Aorta (tissue), 5 donors: Measurements from ENCODE around the gene C20orf204. TPM values are rescaled to one million over a fixed set of nuclear protein-coding genes. Genes with fewer than 3 reads are reported as not detected.

Source experiments
- ATAC-seq: fragments of 200-7000 bp; cut with Tn5 transposase; one replicate; pipeline ENCODE4 v1.9.1; 2022; ENCODE audit warnings: moderate library complexity; ENCODE audit not compliant: low FRiP score
- DNase-seq, 2 donors: peaks; one replicate each; pipeline ENCODE4 v3.0.0-alpha.2; 2020
- H3K27ac ChIP-seq, 2 donors: one replicate each; pipeline ENCODE4 v1.5.1; 2013; ENCODE audit warnings: low read length in 2 of 2, mild to moderate bottlenecking in 2 of 2, moderate library complexity in 2 of 2, control low read depth in 1 of 2, inconsistent platforms in 1 of 2, low read depth in 1 of 2
- H3K27me3 ChIP-seq, 2 donors: one replicate each; pipeline ENCODE4 v1.6.1; 2013; ENCODE audit warnings: control low read depth in 1 of 2, low read length in 1 of 2, mild to moderate bottlenecking in 1 of 2, moderate library complexity in 1 of 2; ENCODE audit not compliant: insufficient read depth in 2 of 2, control insufficient read depth in 1 of 2
- H3K36me3 ChIP-seq, 2 donors: one replicate each; pipeline ENCODE4 v1.6.1; 2013; ENCODE audit warnings: control low read depth in 1 of 2, low read length in 1 of 2, mild to moderate bottlenecking in 1 of 2; ENCODE audit not compliant: insufficient read depth in 2 of 2, control insufficient read depth in 1 of 2
- H3K4me1 ChIP-seq, 2 donors: one replicate each; pipeline ENCODE4 v1.6.1; 2013; ENCODE audit warnings: low read length in 2 of 2, control low read depth in 1 of 2, mild to moderate bottlenecking in 1 of 2, moderate library complexity in 1 of 2; ENCODE audit not compliant: insufficient read depth in 2 of 2, control insufficient read depth in 1 of 2
- H3K4me3 ChIP-seq, 2 donors: one replicate each; pipeline ENCODE4 v1.5.1; 2013; ENCODE audit warnings: low read length in 2 of 2, control low read depth in 1 of 2, mild to moderate bottlenecking in 1 of 2
- H3K9me3 ChIP-seq: one replicate; pipeline ENCODE4 v1.6.1; 2013; ENCODE audit warnings: mild to moderate bottlenecking, low read length; ENCODE audit not compliant: control insufficient read depth
- WGBS, 2 donors: extraction: QIAGEN DNeasy Blood & Tissue Kit; methylation state at CpG; one replicate each; pipeline ENCODE4 v1.1.7; 2013; 5-methylcytosine and 5-hydroxymethylcytosine counted together
- intact Hi-C, 2 donors: fragments of 100-400 bp; cut with DNase I; formaldehyde crosslinking; loops; one replicate each; pipeline versions ENCODE4 v1.14.2 to v1.15.0; 2022
- polyA plus RNA-seq, 2 donors: library from polyadenylated mRNA; stranded (reverse); fragments of 200-250 nt; gene quantifications; one replicate each; pipeline ENCODE4 v1.2.3, GENCODE V29; 2013
- total RNA-seq, 2 donors: library from RNA; stranded (reverse); fragmentation: NEBNext Ultra II Directional; extraction: Animal tissue kit (Norgen Biotek cat#: 25700); gene quantifications; one replicate each; pipeline ENCODE4 v1.2.1, GENCODE V29; 2021
- donor health status: healthy with polysubstance abuse.
- donor health status: Bipolar disorder and iron deficiency.
- donor health status: DM: no; HTN: no; CAD: no.
- donor health status: DM: no; HTN: no; CAD: no.
- donor health status: DM: yes; HTN: yes; CAD: no.

C20orf204 gene
- total and polyA plus RNA-seq, 4 donors = 1.7 to 2.8 (median 2.1) TPM; not detected in 1

- no peaks in the 10 kb centered on the region for H3K4me1 ChIP-seq
- no peak overlapping the region for H3K27ac ChIP-seq
- no peak overlapping the region for H3K4me3 ChIP-seq
- DNase-seq (no peak), ATAC-seq (no peak)
- 58 to 59% methylated on average over 14 of the region's 14 CpGs for WGBS, 2 donors
- no peaks in the 10 kb centered on the region for H3K27me3 ChIP-seq
- intact Hi-C loops = no loop called here
- no peaks in the 10 kb centered on the region for H3K9me3 ChIP-seq
- no peaks in the 10 kb centered on the region for H3K36me3 ChIP-seq
Observed at GRCh38 chr20:64044484-64045247, 8.7 kb downstream of the C20orf204 start.

GRCh38 chr20:64045346-64046011 is 9.5 kb downstream of the C20orf204 start:
- WGBS, 2 donors = 71 to 78% methylated on average over 8 to 11 of the region's 11 CpGs
- Histone ChIP-seq H3K36me3 (no peaks in the 10 kb centered on the region), H3K27ac (no peak overlapping the region), H3K4me1 (no peaks in the 10 kb centered on the region), H3K9me3 (no peaks in the 10 kb centered on the region), H3K4me3 (no peak overlapping the region), H3K27me3 (no peaks in the 10 kb centered on the region)
- intact Hi-C loops = no loop called here
- ATAC-seq (no peak), DNase-seq (no peak)

- no peaks in the 10 kb centered on the region for H3K36me3 ChIP-seq
- ATAC-seq (no peak), DNase-seq (no peak)
- 78 to 79% methylated on average over 8 of the region's 8 CpGs for WGBS, 2 donors
- no peaks in the 10 kb centered on the region for H3K27me3 ChIP-seq
- no peak overlapping the region for H3K27ac ChIP-seq
- no peaks in the 10 kb centered on the region for H3K9me3 ChIP-seq
- no peak overlapping the region for H3K4me3 ChIP-seq
- intact Hi-C loops = no loop called here
- H3K4me1 ChIP-seq = no peaks in the 10 kb centered on the region
Observed at GRCh38 chr20:64047046-64047389, 11.0 kb downstream of the C20orf204 start.

GRCh38 chr20:64047968-64048401 is 12.0 kb downstream of the C20orf204 start:
- DNase-seq (no peak), ATAC-seq (no peak)
- Histone ChIP-seq H3K27me3 (no peaks in the 10 kb centered on the region), H3K27ac (no peak overlapping the region), H3K9me3 (no peaks in the 10 kb centered on the region), H3K4me3 (no peak overlapping the region), H3K4me1 (no peaks in the 10 kb centered on the region), H3K36me3 (no peaks in the 10 kb centered on the region)
- WGBS, 2 donors = 12% methylated on average over 35 to 49 of the region's 49 CpGs
- intact Hi-C loops = no loop called here

GRCh38 chr20:64048402-64049044 is 12.5 kb downstream of the C20orf204 start:
- H3K4me1 ChIP-seq = no peaks in the 10 kb centered on the region
- 1 to 3% methylated on average over 72 to 101 of the region's 101 CpGs for WGBS, 2 donors
- DNase-seq = no peak
- ATAC-seq = no peak
- H3K9me3 ChIP-seq = no peaks in the 10 kb centered on the region
- H3K27me3 ChIP-seq = no peaks in the 10 kb centered on the region
- H3K36me3 ChIP-seq = no peaks in the 10 kb centered on the region
- no peak overlapping the region for H3K4me3 ChIP-seq
- intact Hi-C loops = no loop called here
- H3K27ac ChIP-seq = no peak overlapping the region

- no peaks in the 10 kb centered on the region for H3K9me3 ChIP-seq
- intact Hi-C loops = no loop called here
- no peak within 1 kb of the TSS for H3K4me3 ChIP-seq
- DNase-seq (no peak), ATAC-seq (no peak)
- H3K27me3 ChIP-seq = no peaks in the 10 kb centered on the region
- H3K36me3 ChIP-seq = no peaks in the 10 kb centered on the region
- no peaks in the 10 kb centered on the region for H3K4me1 ChIP-seq
- WGBS, 2 donors = 1% methylated on average over 40 to 111 of the region's 111 CpGs
- H3K27ac ChIP-seq = no peak within 1 kb of the TSS
Observed at GRCh38 chr20:64049060-64049877, 13.3 kb downstream of the C20orf204 start, which contains the start of gene SOX18. TSS of gene SOX18 (minus strand) at chr20:64049639. CDS start at chr20:64049516, 123 bp downstream.

GRCh38 chr20:64049878-64050260 is 13.9 kb downstream of the C20orf204 start:
- intact Hi-C loops = no loop called here

GRCh38 chr20:64050261-64051032 is 14.5 kb downstream of the C20orf204 start:
- WGBS, 2 donors = 87 to 89% methylated on average over 22 to 23 of the region's 23 CpGs
- Histone ChIP-seq H3K27ac (no peak overlapping the region), H3K9me3 (no peaks in the 10 kb centered on the region), H3K4me3 (no peak overlapping the region), H3K27me3 (no peaks in the 10 kb centered on the region), H3K36me3 (no peaks in the 10 kb centered on the region), H3K4me1 (no peaks in the 10 kb centered on the region)
- no peak for DNase-seq
- ATAC-seq = no peak
- intact Hi-C loops = no loop called here

More at GRCh38 chr20:64049878-64050260, 13.9 kb downstream of the C20orf204 start:
- ATAC-seq = no peak
- Histone ChIP-seq H3K9me3 (no peaks in the 10 kb centered on the region), H3K27me3 (no peaks in the 10 kb centered on the region), H3K36me3 (no peaks in the 10 kb centered on the region), H3K4me1 (no peaks in the 10 kb centered on the region), H3K27ac (no peak overlapping the region), H3K4me3 (no peak overlapping the region)
- 34 to 41% methylated on average over 12 to 16 of the region's 16 CpGs for WGBS, 2 donors
- no peak for DNase-seq
